ENCODE results near the gene FAM13A. TPM values are rescaled to one million over a fixed set of nuclear protein-coding genes. Genes with fewer than 3 reads are reported as not detected.

FAM13A gene
- total RNA-seq, 1 donor from 2014 or later, result 13.2 TPM

- TF ChIP-seq CTCF (IDR thresholded peaks at IDR 0.05), result no peak
- H3K27me3 ChIP-seq, result no peaks in the 10 kb centered on the region
- DNase-seq (ENCODE audit: low spot score in 2 of 2), result no peak
- intact Hi-C loops (cut with DNase I), result no loop called here
- peaks cover 2 to 13% of the 10 kb centered on the region in 2 donors for H3K36me3 ChIP-seq
- peaks cover 0 to 6% of the 10 kb centered on the region in 2 donors for H3K4me1 ChIP-seq
- no peak overlapping the region for H3K27ac ChIP-seq
- no peaks in the 10 kb centered on the region for H3K9me3 ChIP-seq
- H3K4me3 ChIP-seq, result no peak overlapping the region
Measured at GRCh38 chr4:88755454-88755853, 301.5 kb downstream of the FAM13A start.

GRCh38 chr4:88754796-88755195, 302.2 kb downstream of the FAM13A start:
- peaks cover 8 to 19% of the 10 kb centered on the region in 2 donors for H3K36me3 ChIP-seq
- no peak overlapping the region for H3K27ac ChIP-seq
- intact Hi-C loops (cut with DNase I), result no loop called here
- peaks cover 0 to 6% of the 10 kb centered on the region in 2 donors for H3K4me1 ChIP-seq
- no peaks in the 10 kb centered on the region for H3K27me3 ChIP-seq
- H3K4me3 ChIP-seq, result no peak overlapping the region
- no peaks in the 10 kb centered on the region for H3K9me3 ChIP-seq
- TF ChIP-seq CTCF (IDR thresholded peaks at IDR 0.05), result no peak
- DNase-seq (ENCODE audit: low spot score in 2 of 2), result no peak

- Histone ChIP-seq H3K27me3 (no peaks in the 10 kb centered on the region), H3K9me3 (no peaks in the 10 kb centered on the region), H3K4me3 (no peak overlapping the region), H3K4me1 (peaks cover 0 to 6% of the 10 kb centered on the region in 2 donors), H3K27ac (no peak overlapping the region), H3K36me3 (peaks cover 17 to 28% of the 10 kb centered on the region in 2 donors)
- no peak for DNase-seq (ENCODE audit: low spot score in 2 of 2)
- intact Hi-C loops (cut with DNase I), result no loop called here
- TF ChIP-seq CTCF (IDR thresholded peaks at IDR 0.05), result no peak
Measured at GRCh38 chr4:88753658-88754571, 303.1 kb downstream of the FAM13A start.

GRCh38 chr4:88752754-88753153, 304.2 kb downstream of the FAM13A start:
- intact Hi-C loops (cut with DNase I), result no loop called here
- no peak overlapping the region for H3K4me3 ChIP-seq
- H3K27me3 ChIP-seq, result no peaks in the 10 kb centered on the region
- H3K36me3 ChIP-seq, result peaks cover 28% of the 10 kb centered on the region in 2 donors
- no peak for TF ChIP-seq CTCF (IDR thresholded peaks at IDR 0.05)
- H3K4me1 ChIP-seq, result peaks cover 0 to 6% of the 10 kb centered on the region in 2 donors
- no peak for DNase-seq (ENCODE audit: low spot score in 2 of 2)
- H3K27ac ChIP-seq, result no peak overlapping the region
- no peaks in the 10 kb centered on the region for H3K9me3 ChIP-seq

- H3K27me3 ChIP-seq, result no peaks in the 10 kb centered on the region
- H3K36me3 ChIP-seq, result peaks cover 33 to 34% of the 10 kb centered on the region in 2 donors
- no peak overlapping the region for H3K4me3 ChIP-seq
- H3K9me3 ChIP-seq, result no peaks in the 10 kb centered on the region
- H3K27ac ChIP-seq, result no peak overlapping the region
- TF ChIP-seq CTCF (IDR thresholded peaks at IDR 0.05), result no peak
- peaks cover 0 to 6% of the 10 kb centered on the region in 2 donors for H3K4me1 ChIP-seq
- intact Hi-C loops (cut with DNase I), result no loop called here
- no peak for DNase-seq (ENCODE audit: low spot score in 2 of 2)
Measured at GRCh38 chr4:88752076-88752463, 304.9 kb downstream of the FAM13A start.

Measured in ascending aorta (tissue), 2 donors.